Neural cell (in vitro differentiated cells): ENCODE data around the gene TOR1A. TPM values are rescaled to one million over a fixed set of nuclear protein-coding genes. Genes with fewer than 3 reads are reported as not detected.
"Not testable (repeated sequence)": the region's sequence is repeated elsewhere in the genome, so short reads cannot be mapped to it uniquely, and the experiment has no call there.

Experiments used
- H2AFZ ChIP-seq: fragments of 200-600, 300-800 bp; sonication (generic), shearing (Covaris generic); 2 replicates; pipeline ENCODE4 v1.6.0; 2014; ENCODE audit warnings: low read depth, mild to moderate bottlenecking, antibody characterized with exemption, low read length, moderate library complexity
- H3F3A ChIP-seq: fragments of 200-600 bp; shearing (Covaris generic); 2 replicates; pipeline ENCODE4 v1.6.1; 2016; ENCODE audit warnings: mild to moderate bottlenecking, moderate library complexity, mixed read lengths, antibody characterized with exemption, low read length; ENCODE audit not compliant: insufficient read depth, poor library complexity, severe bottlenecking
- H3K27ac ChIP-seq: fragments of 200-600, 300-800 bp; sonication (generic), shearing (Covaris generic); 2 replicates; pipeline ENCODE4 v1.5.1; 2014; ENCODE audit warnings: mild to moderate bottlenecking, low read length, moderate library complexity
- H3K27me3 ChIP-seq: fragments of 300-800, 200-600 bp; sonication (generic), shearing (Covaris generic); 2 replicates; pipeline ENCODE4 v1.6.0; 2014; ENCODE audit warnings: mild to moderate bottlenecking, low read depth, low read length, moderate library complexity; ENCODE audit not compliant: insufficient read depth
- H3K36me3 ChIP-seq: fragments of 300-800, 200-600 bp; sonication (generic), shearing (Covaris generic); 2 replicates; pipeline ENCODE4 v1.5.1; 2014; ENCODE audit warnings: mild to moderate bottlenecking, antibody characterized with exemption, low read length, moderate library complexity; ENCODE audit not compliant: insufficient read depth
- H3K4me2 ChIP-seq: fragments of 300-800, 200-600 bp; sonication (generic), shearing (Covaris generic); 2 replicates; pipeline ENCODE4 v1.6.0; 2014; ENCODE audit warnings: mild to moderate bottlenecking, low read length
- H3K4me3 ChIP-seq: fragments of 300-800, 200-600 bp; sonication (generic), shearing (Covaris generic); 2 replicates; pipeline ENCODE4 v1.5.1; 2014; ENCODE audit warnings: mild to moderate bottlenecking, low read length, moderate library complexity
- H3K79me2 ChIP-seq: fragments of 200-600 bp; shearing (Covaris generic); replicated peaks from 2 replicates; pipeline ENCODE4 v1.6.0; 2014; ENCODE audit warnings: mild to moderate bottlenecking, low read length, moderate library complexity; ENCODE audit not compliant: insufficient read depth
- H3K9ac ChIP-seq: fragments of 300-800, 200-600 bp; sonication (generic), shearing (Covaris generic); 2 replicates; pipeline ENCODE4 v1.6.1; 2016; ENCODE audit warnings: mild to moderate bottlenecking, low read length, mixed read lengths
- H3K9me2 ChIP-seq: fragments of 200-600 bp; shearing (Covaris generic); 2 replicates; pipeline ENCODE4 v1.6.1; 2016; ENCODE audit warnings: mild to moderate bottlenecking, low read length, mixed read lengths; ENCODE audit not compliant: insufficient read depth
- H3K9me3 ChIP-seq: fragments of 200-600, 300-800 bp; sonication (generic), shearing (Covaris generic); 2 replicates; pipeline ENCODE4 v1.6.1; 2016; ENCODE audit warnings: mild to moderate bottlenecking, mixed run types, low read length, moderate library complexity, mixed read lengths
- H4K20me1 ChIP-seq: fragments of 200-600 bp; shearing (Covaris generic); 2 replicates; pipeline ENCODE4 v1.6.1; 2016; ENCODE audit warnings: mild to moderate bottlenecking, mixed run types; ENCODE audit not compliant: insufficient read depth
- CTCF ChIP-seq: fragments of 450-650 bp; IDR thresholded peaks from 2 replicates; pipeline ENCODE4 v1.5.1; 2014; ENCODE audit warnings: antibody characterized with exemption, mild to moderate bottlenecking, moderate library complexity; ENCODE audit not compliant: poor library complexity, severe bottlenecking
- EP300 ChIP-seq: fragments of 450-650 bp; conservative IDR thresholded peaks from 2 replicates; pipeline ENCODE4 v1.6.1; 2014; ENCODE audit warnings: antibody characterized with exemption, mild to moderate bottlenecking, moderate library complexity; ENCODE audit not compliant: poor library complexity, severe bottlenecking
- EZH2 ChIP-seq: fragments of 200-600, 300-800 bp; shearing (Covaris generic), sonication (generic); IDR thresholded peaks from 2 replicates; pipeline ENCODE4 v1.6.1; 2014; ENCODE audit warnings: antibody characterized with exemption, low read length, borderline replicate concordance, mild to moderate bottlenecking; ENCODE audit not compliant: insufficient read depth, poor library complexity, severe bottlenecking
- MXI1 ChIP-seq: fragments of 450-650 bp; conservative IDR thresholded peaks from 2 replicates; pipeline ENCODE4 v1.6.1; 2014; ENCODE audit warnings: antibody characterized with exemption, mild to moderate bottlenecking; ENCODE audit not compliant: poor library complexity, severe bottlenecking
- POLR2AphosphoS5 ChIP-seq: IDR thresholded peaks from 2 replicates; pipeline ENCODE4 v1.6.1; 2012
- RAD21 ChIP-seq: fragments of 450-650 bp; conservative IDR thresholded peaks from 2 replicates; pipeline ENCODE4 v1.6.1; 2014; ENCODE audit warnings: antibody characterized with exemption, mild to moderate bottlenecking, moderate library complexity
- REST ChIP-seq: IDR thresholded peaks from 2 replicates; pipeline ENCODE4 v1.6.1; 2012; ENCODE audit warnings: borderline replicate concordance
- SMC3 ChIP-seq: fragments of 450-650 bp; conservative IDR thresholded peaks from 2 replicates; pipeline ENCODE4 v1.6.1; 2014; ENCODE audit warnings: antibody characterized with exemption, mild to moderate bottlenecking, moderate library complexity; ENCODE audit not compliant: poor library complexity
- TAF1 ChIP-seq: IDR thresholded peaks from 2 replicates; pipeline ENCODE4 v1.6.1; 2012; ENCODE audit warnings: low read depth
- polyA plus RNA-seq: library from polyadenylated mRNA; depleted of rRNA; stranded (reverse); fragments of >200 nt; gene quantifications from 2 replicates; pipeline ENCODE4 v1.2.3, GENCODE V29; 2014

The TOR1A gene
- polyA plus RNA-seq, 1 donor from 2014 or later: 56.3 TPM

- Histone ChIP-seq H3K27ac (no peak overlapping the region), H3K9me2 (no peaks in the 10 kb centered on the region), H3K9ac (no peak overlapping the region), H3K4me3 (no peak overlapping the region), H3K27me3 (no peaks in the 10 kb centered on the region), H3K4me2 (no peak overlapping the region), H3K9me3 (no peaks in the 10 kb centered on the region), H3F3A (no peaks in the 10 kb centered on the region), H3K79me2 (no peaks in the 10 kb centered on the region), H4K20me1 (no peaks in the 10 kb centered on the region), H3K36me3 (no peaks in the 10 kb centered on the region), H2AFZ (no peak overlapping the region)
- TF ChIP-seq TAF1 (no peak), SMC3 (no peak), MXI1 (no peak), EP300 (no peak), POLR2AphosphoS5 (no peak), EZH2 (no peak), RAD21 (no peak), CTCF (no peak), REST (no peak)
These were observed 25.0 kb downstream of the TOR1A start for GRCh38 chr9:129798973-129799372.

- H3K27me3 ChIP-seq, H3K4me3 ChIP-seq, H3K9me2 ChIP-seq, H3K79me2 ChIP-seq, H2AFZ ChIP-seq, H3K9me3 ChIP-seq, H3K27ac ChIP-seq, H3K4me2 ChIP-seq, H3K9ac ChIP-seq, H3K36me3 ChIP-seq, H3F3A ChIP-seq, H4K20me1 ChIP-seq: not testable (repeated sequence)
These were observed 27.9 kb downstream of the TOR1A start for GRCh38 chr9:129796029-129796428.

GRCh38 chr9:129794549-129794948 lies 29.4 kb downstream of the TOR1A start:
- Histone ChIP-seq H3K4me3 (no peak overlapping the region), H3K9me2 (no peaks in the 10 kb centered on the region), H3F3A (no peaks in the 10 kb centered on the region), H3K9me3 (no peaks in the 10 kb centered on the region), H4K20me1 (no peaks in the 10 kb centered on the region), H3K79me2 (no peaks in the 10 kb centered on the region), H3K4me2 (no peak overlapping the region), H2AFZ (no peak overlapping the region), H3K36me3 (no peaks in the 10 kb centered on the region), H3K27ac (no peak overlapping the region), H3K9ac (no peak overlapping the region), H3K27me3 (no peaks in the 10 kb centered on the region)
- TF ChIP-seq RAD21 (no peak), POLR2AphosphoS5 (no peak), MXI1 (no peak), SMC3 (no peak), REST (no peak), EP300 (no peak), TAF1 (no peak), EZH2 (no peak), CTCF (no peak)
